Stomach smooth muscle (tissue), 2 donors: ENCODE results near the gene RNF32.

ENCODE experiments used
- H3K27ac ChIP-seq: one replicate; pipeline ENCODE4 v1.7.0; 2013; ENCODE audit warnings: mild to moderate bottlenecking, low read length, inconsistent platforms
- H3K27me3 ChIP-seq, 2 donors: one replicate each; pipeline ENCODE4 v1.7.0; 2013; ENCODE audit warnings: low read length in 2 of 2; ENCODE audit not compliant: insufficient read depth in 2 of 2, control insufficient read depth in 1 of 2
- H3K36me3 ChIP-seq, 2 donors: one replicate each; pipeline ENCODE4 v1.7.0; 2013; ENCODE audit warnings: low read length in 2 of 2; ENCODE audit not compliant: control insufficient read depth in 2 of 2, insufficient read depth in 2 of 2
- H3K4me1 ChIP-seq: one replicate; pipeline ENCODE4 v1.7.0; 2013; ENCODE audit warnings: low read length; ENCODE audit not compliant: control insufficient read depth, insufficient read depth
- H3K4me3 ChIP-seq, 2 donors: one replicate each; pipeline ENCODE4 v1.7.0; 2013; ENCODE audit warnings: low read length in 2 of 2
- H3K9ac ChIP-seq, 2 donors: one replicate each; pipeline ENCODE4 v1.7.0; 2013; ENCODE audit warnings: low read length in 2 of 2, mild to moderate bottlenecking in 1 of 2
- H3K9me3 ChIP-seq, 2 donors: one replicate each; pipeline ENCODE4 v1.7.0; 2013; ENCODE audit warnings: low read length in 2 of 2; ENCODE audit not compliant: control insufficient read depth in 2 of 2
- donor health status: healthy.
- donor health status: Pancreatic carcinoma.

RNF32 gene

GRCh38 chr7:156651474-156651873 is 10.9 kb downstream of the RNF32 start:
- Histone ChIP-seq H3K9me3 (no peaks in the 10 kb centered on the region), H3K27ac (no peak overlapping the region), H3K36me3 (no peaks in the 10 kb centered on the region), H3K9ac (no peak overlapping the region), H3K4me3 (no peak overlapping the region), H3K4me1 (no peaks in the 10 kb centered on the region), H3K27me3 (peaks cover 8 to 11% of the 10 kb centered on the region in 2 donors)

- Histone ChIP-seq H3K9me3 (no peaks in the 10 kb centered on the region), H3K4me1 (no peaks in the 10 kb centered on the region), H3K9ac (no peak overlapping the region), H3K4me3 (no peak overlapping the region), H3K27me3 (peaks cover 10 to 20% of the 10 kb centered on the region in 2 donors), H3K36me3 (no peaks in the 10 kb centered on the region), H3K27ac (no peak overlapping the region)
Measured at GRCh38 chr7:156652886-156653568, 12.5 kb downstream of the RNF32 start.

GRCh38 chr7:156654511-156655234 is 14.1 kb downstream of the RNF32 start:
- H3K27me3 ChIP-seq = peaks cover 13 to 23% of the 10 kb centered on the region in 2 donors
- H3K9ac ChIP-seq = no peak overlapping the region
- H3K4me1 ChIP-seq = no peaks in the 10 kb centered on the region
- H3K27ac ChIP-seq = no peak overlapping the region
- no peaks in the 10 kb centered on the region for H3K9me3 ChIP-seq
- H3K4me3 ChIP-seq = no peak overlapping the region
- H3K36me3 ChIP-seq = no peaks in the 10 kb centered on the region

GRCh38 chr7:156655251-156655650 is 14.7 kb downstream of the RNF32 start:
- Histone ChIP-seq H3K9ac (no peak overlapping the region), H3K9me3 (no peaks in the 10 kb centered on the region), H3K36me3 (no peaks in the 10 kb centered on the region), H3K27ac (no peak overlapping the region), H3K4me1 (no peaks in the 10 kb centered on the region), H3K27me3 (peaks cover 10 to 23% of the 10 kb centered on the region in 2 donors), H3K4me3 (no peak overlapping the region)

GRCh38 chr7:156655983-156656382 is 15.4 kb downstream of the RNF32 start:
- Histone ChIP-seq H3K9me3 (no peaks in the 10 kb centered on the region), H3K9ac (no peak overlapping the region), H3K27ac (no peak overlapping the region), H3K4me1 (no peaks in the 10 kb centered on the region), H3K4me3 (no peak overlapping the region), H3K36me3 (no peaks in the 10 kb centered on the region), H3K27me3 (peaks cover 5 to 18% of the 10 kb centered on the region in 2 donors)

- H3K9ac ChIP-seq = no peak overlapping the region
- no peak overlapping the region for H3K27ac ChIP-seq
- H3K27me3 ChIP-seq = peaks cover 5 to 18% of the 10 kb centered on the region in 2 donors
- H3K4me1 ChIP-seq = no peaks in the 10 kb centered on the region
- H3K4me3 ChIP-seq = no peak overlapping the region
- H3K9me3 ChIP-seq = no peaks in the 10 kb centered on the region
- H3K36me3 ChIP-seq = no peaks in the 10 kb centered on the region
Measured at GRCh38 chr7:156656598-156656997, 16.0 kb downstream of the RNF32 start.

- H3K4me1 ChIP-seq = no peaks in the 10 kb centered on the region
- H3K9ac ChIP-seq = no peak overlapping the region
- no peaks in the 10 kb centered on the region for H3K9me3 ChIP-seq
- H3K36me3 ChIP-seq = no peaks in the 10 kb centered on the region
- H3K27ac ChIP-seq = no peak overlapping the region
- H3K27me3 ChIP-seq = peaks cover 5 to 16% of the 10 kb centered on the region in 2 donors
- no peak overlapping the region for H3K4me3 ChIP-seq
Measured at GRCh38 chr7:156657681-156658080, 17.1 kb downstream of the RNF32 start.

GRCh38 chr7:156659203-156659602 is 18.6 kb downstream of the RNF32 start:
- Histone ChIP-seq H3K4me3 (no peak overlapping the region), H3K9me3 (no peaks in the 10 kb centered on the region), H3K27ac (no peak overlapping the region), H3K9ac (no peak overlapping the region), H3K27me3 (peaks cover 5 to 13% of the 10 kb centered on the region in 2 donors), H3K4me1 (no peaks in the 10 kb centered on the region), H3K36me3 (no peaks in the 10 kb centered on the region)

- Histone ChIP-seq H3K27me3 (peaks cover 5 to 13% of the 10 kb centered on the region in 2 donors), H3K36me3 (no peaks in the 10 kb centered on the region), H3K4me1 (no peaks in the 10 kb centered on the region), H3K27ac (no peak overlapping the region), H3K9ac (no peak overlapping the region), H3K9me3 (no peaks in the 10 kb centered on the region), H3K4me3 (no peak overlapping the region)
Measured at GRCh38 chr7:156659961-156660360, 19.4 kb downstream of the RNF32 start.

- Histone ChIP-seq H3K9ac (no peak overlapping the region), H3K36me3 (no peaks in the 10 kb centered on the region), H3K4me3 (no peak overlapping the region), H3K27ac (no peak overlapping the region), H3K9me3 (no peaks in the 10 kb centered on the region), H3K4me1 (no peaks in the 10 kb centered on the region), H3K27me3 (peaks cover 4 to 12% of the 10 kb centered on the region in 2 donors)
Measured at GRCh38 chr7:156661637-156662036, 21.1 kb downstream of the RNF32 start.

- no peak overlapping the region for H3K27ac ChIP-seq
- peaks cover 3 to 7% of the 10 kb centered on the region in 2 donors for H3K27me3 ChIP-seq
- H3K9me3 ChIP-seq = no peaks in the 10 kb centered on the region
- no peaks in the 10 kb centered on the region for H3K4me1 ChIP-seq
- no peak overlapping the region for H3K4me3 ChIP-seq
- no peaks in the 10 kb centered on the region for H3K36me3 ChIP-seq
- H3K9ac ChIP-seq = no peak overlapping the region
Measured at GRCh38 chr7:156662277-156662676, 21.7 kb downstream of the RNF32 start.
